HG03378 (cell line): ENCODE data around the gene FRY.

Experiments
- ATAC-seq: cut with Tn5 transposase; IDR thresholded peaks from one replicate; pipeline ENCODE4 v1.9.1; 2021; ENCODE audit warnings: mild to moderate bottlenecking, moderate library complexity; ENCODE audit not compliant: unreplicated experiment

The FRY gene

GRCh38 chr13:32165796-32166195 lies 134.2 kb downstream of the FRY start:
- no peak for ATAC-seq

GRCh38 chr13:32168131-32168530 lies 136.6 kb downstream of the FRY start:
- ATAC-seq: no peak

GRCh38 chr13:32170841-32171240 lies 139.3 kb downstream of the FRY start:
- ATAC-seq: no peak

GRCh38 chr13:32173881-32174280 lies 142.3 kb downstream of the FRY start:
- ATAC-seq: no peak

- ATAC-seq: no peak
Observed at GRCh38 chr13:32174366-32174765, 142.8 kb downstream of the FRY start.

GRCh38 chr13:32175307-32175706 lies 143.7 kb downstream of the FRY start:
- ATAC-seq: no peak

- ATAC-seq: no peak
Observed at GRCh38 chr13:32175943-32176342, 144.4 kb downstream of the FRY start.

GRCh38 chr13:32176696-32177095 lies 145.1 kb downstream of the FRY start:
- no peak for ATAC-seq

GRCh38 chr13:32178763-32179162 lies 147.2 kb downstream of the FRY start:
- no peak for ATAC-seq

GRCh38 chr13:32179708-32180107 lies 148.1 kb downstream of the FRY start:
- ATAC-seq: no peak

- no peak for ATAC-seq
Observed at GRCh38 chr13:32187651-32188050, 156.1 kb downstream of the FRY start.

GRCh38 chr13:32191452-32191998 lies 160.0 kb downstream of the FRY start:
- no peak for ATAC-seq

- no peak for ATAC-seq
Observed at GRCh38 chr13:32195713-32196112, 164.1 kb downstream of the FRY start.

- no peak for ATAC-seq
Observed at GRCh38 chr13:32199168-32199567, 167.6 kb downstream of the FRY start.

- no peak for ATAC-seq
Observed at GRCh38 chr13:32200741-32201140, 169.2 kb downstream of the FRY start.

GRCh38 chr13:32201809-32202208 lies 170.2 kb downstream of the FRY start:
- no peak for ATAC-seq

GRCh38 chr13:32202268-32202667 lies 170.7 kb downstream of the FRY start:
- ATAC-seq: no peak

- ATAC-seq: no peak
Observed at GRCh38 chr13:32203221-32203620, 171.6 kb downstream of the FRY start.

- ATAC-seq: no peak
Observed at GRCh38 chr13:32203736-32204135, 172.2 kb downstream of the FRY start.

GRCh38 chr13:32205431-32206096 lies 174.0 kb downstream of the FRY start:
- ATAC-seq: no peak

GRCh38 chr13:32206097-32206740 lies 174.6 kb downstream of the FRY start:
- no peak for ATAC-seq

GRCh38 chr13:32208860-32209259 lies 177.3 kb downstream of the FRY start:
- ATAC-seq: no peak
